ENCODE results near the gene RASA4B.

RASA4B gene

GRCh38 chr7:102452451-102452850 is 65.1 kb downstream of the RASA4B start:
- DNase-seq, result no peak

- no peak for DNase-seq
Measured at GRCh38 chr7:102451371-102452054, 66.1 kb downstream of the RASA4B start.

GRCh38 chr7:102450242-102450641 is 67.3 kb downstream of the RASA4B start:
- DNase-seq, result no peak

- no peak for DNase-seq
Measured at GRCh38 chr7:102449136-102449535, 68.4 kb downstream of the RASA4B start.

GRCh38 chr7:102447311-102447710 is 70.3 kb downstream of the RASA4B start:
- no peak for DNase-seq

GRCh38 chr7:102446387-102447156 is 71.0 kb downstream of the RASA4B start:
- no peak for DNase-seq

- no peak for DNase-seq
Measured at GRCh38 chr7:102445674-102446071, 71.9 kb downstream of the RASA4B start.

GRCh38 chr7:102444961-102445673 is 72.5 kb downstream of the RASA4B start:
- no peak for DNase-seq

- peak; percentile 83 for DNase-seq
Measured at GRCh38 chr7:102439963-102440795, 77.4 kb downstream of the RASA4B start.

- no peak for DNase-seq
Measured at GRCh38 chr7:102436118-102436517, 81.5 kb downstream of the RASA4B start.

- no peak for DNase-seq
Measured at GRCh38 chr7:102434039-102434486, 83.5 kb downstream of the RASA4B start.

- peak; percentile 78 for DNase-seq
Measured at GRCh38 chr7:102433219-102434038, 84.1 kb downstream of the RASA4B start, which contains the start of gene ORAI2. ORAI2 (plus strand) TSS chr7:102433575; CDS start chr7:102438957, 5,382 bp downstream.

All from fibroblast of skin of scalp (primary cell).